ENCODE results near the gene RNF220. TPM values are rescaled to one million over a fixed set of nuclear protein-coding genes. Genes with fewer than 3 reads are reported as not detected.

RNF220 gene
- total RNA-seq, 2 donors from 2014 or later = 84.8 to 95.2 TPM

GRCh38 chr1:44431861-44432260 lies 26.8 kb downstream of the RNF220 start:
- H3K4me3 Mint-ChIP-seq = no peak overlapping the region
- H3K9me3 ChIP-seq (ENCODE audit: control insufficient read depth, low read length, poor library complexity, severe bottlenecking) = no peaks in the 10 kb centered on the region
- H3K27ac Mint-ChIP-seq = no peak overlapping the region
- no peak for ATAC-seq
- H3K27me3 Mint-ChIP-seq = peaks cover 37% of the 10 kb centered on the region
- no peak for DNase-seq
- H3K4me1 Mint-ChIP-seq = no peaks in the 10 kb centered on the region
- no peaks in the 10 kb centered on the region for H3K36me3 Mint-ChIP-seq (ENCODE audit: low read depth)

DNA sequence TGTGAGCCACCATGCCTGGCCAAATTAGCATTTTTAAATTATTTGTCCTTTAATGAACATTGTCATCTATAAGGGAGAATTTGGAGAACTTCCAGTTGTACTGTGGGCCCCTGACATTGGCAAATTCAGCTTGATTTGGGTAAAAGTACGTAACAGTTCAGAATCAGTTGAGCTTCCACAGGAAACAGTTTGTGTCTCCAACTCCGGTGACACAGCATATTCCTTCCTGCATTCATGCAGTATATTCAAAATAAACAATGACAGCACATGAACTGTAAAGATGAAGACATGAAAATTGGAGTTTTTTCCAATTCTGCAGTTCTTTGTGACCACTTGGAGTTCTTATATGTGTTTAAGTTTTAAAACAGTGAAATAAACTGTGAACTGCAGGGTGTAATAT lies 28.2 kb downstream of the RNF220 start:
- H3K27me3 Mint-ChIP-seq = peaks cover 25% of the 10 kb centered on the region
- H3K36me3 Mint-ChIP-seq (ENCODE audit: low read depth) = no peaks in the 10 kb centered on the region
- H3K4me1 Mint-ChIP-seq = no peaks in the 10 kb centered on the region
- ATAC-seq (no peak), DNase-seq (no peak)
- H3K4me3 Mint-ChIP-seq = no peak overlapping the region
- no peak overlapping the region for H3K27ac Mint-ChIP-seq
- no peaks in the 10 kb centered on the region for H3K9me3 ChIP-seq (ENCODE audit: control insufficient read depth, low read length, poor library complexity, severe bottlenecking)

GRCh38 chr1:44436401-44437106 lies 31.5 kb downstream of the RNF220 start:
- Mint-ChIP-seq H3K27me3 (peaks cover 24% of the 10 kb centered on the region), H3K4me1 (no peaks in the 10 kb centered on the region), H3K4me3 (no peak overlapping the region), H3K27ac (no peak overlapping the region), H3K36me3 (ENCODE audit: low read depth) (no peaks in the 10 kb centered on the region)
- no peaks in the 10 kb centered on the region for H3K9me3 ChIP-seq (ENCODE audit: control insufficient read depth, low read length, poor library complexity, severe bottlenecking)
- no peak for ATAC-seq
- DNase-seq = no peak

GRCh38 chr1:44437107-44437716 lies 32.2 kb downstream of the RNF220 start:
- H3K27me3 Mint-ChIP-seq = peaks cover 28% of the 10 kb centered on the region
- H3K9me3 ChIP-seq (ENCODE audit: control insufficient read depth, low read length, poor library complexity, severe bottlenecking) = no peaks in the 10 kb centered on the region
- DNase-seq (no peak), ATAC-seq (no peak)
- no peak overlapping the region for H3K27ac Mint-ChIP-seq
- no peak overlapping the region for H3K4me3 Mint-ChIP-seq
- no peaks in the 10 kb centered on the region for H3K36me3 Mint-ChIP-seq (ENCODE audit: low read depth)
- H3K4me1 Mint-ChIP-seq = no peaks in the 10 kb centered on the region

GRCh38 chr1:44442791-44443190 lies 37.7 kb downstream of the RNF220 start:
- ATAC-seq (no peak), DNase-seq (no peak)
- Mint-ChIP-seq H3K27ac (no peak overlapping the region), H3K27me3 (peaks cover 61% of the 10 kb centered on the region), H3K4me1 (no peaks in the 10 kb centered on the region), H3K4me3 (no peak overlapping the region), H3K36me3 (ENCODE audit: low read depth) (peaks cover 3% of the 10 kb centered on the region)
- no peaks in the 10 kb centered on the region for H3K9me3 ChIP-seq (ENCODE audit: control insufficient read depth, low read length, poor library complexity, severe bottlenecking)

GRCh38 chr1:44447051-44447810 lies 42.2 kb downstream of the RNF220 start:
- Mint-ChIP-seq H3K4me1 (no peaks in the 10 kb centered on the region), H3K4me3 (no peak overlapping the region), H3K27ac (no peak overlapping the region), H3K27me3 (peaks cover 50% of the 10 kb centered on the region), H3K36me3 (ENCODE audit: low read depth) (peaks cover 3% of the 10 kb centered on the region)
- no peak for DNase-seq
- no peak for ATAC-seq
- H3K9me3 ChIP-seq (ENCODE audit: control insufficient read depth, low read length, poor library complexity, severe bottlenecking) = no peaks in the 10 kb centered on the region

GRCh38 chr1:44453798-44454349 lies 48.8 kb downstream of the RNF220 start:
- H3K9me3 ChIP-seq (ENCODE audit: control insufficient read depth, low read length, poor library complexity, severe bottlenecking) = no peaks in the 10 kb centered on the region

DNA sequence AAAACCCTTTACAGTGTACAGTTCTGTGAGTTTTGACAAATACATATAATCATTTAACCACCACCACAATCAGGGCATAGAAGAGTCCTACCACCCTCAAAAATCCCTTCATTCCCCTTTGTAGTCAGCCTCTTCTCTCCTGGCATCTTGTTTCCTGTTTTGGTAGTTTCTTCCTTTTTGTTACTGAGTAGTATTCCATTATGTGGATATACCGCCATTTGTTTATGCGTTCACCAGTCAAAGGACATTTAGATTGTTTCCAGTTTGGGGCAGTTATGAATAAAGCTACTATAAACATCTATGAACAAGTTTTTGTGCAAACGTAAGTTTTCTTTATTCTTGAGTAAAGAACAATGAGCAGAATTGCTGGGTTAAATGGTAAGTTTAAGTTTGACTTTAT lies 49.6 kb downstream of the RNF220 start:
- DNase-seq (no peak), ATAC-seq (no peak)
- Mint-ChIP-seq H3K27ac (no peak overlapping the region), H3K27me3 (peaks cover 46% of the 10 kb centered on the region), H3K36me3 (ENCODE audit: low read depth) (peaks cover 4% of the 10 kb centered on the region), H3K4me3 (no peak overlapping the region), H3K4me1 (no peaks in the 10 kb centered on the region)
- no peaks in the 10 kb centered on the region for H3K9me3 ChIP-seq (ENCODE audit: control insufficient read depth, low read length, poor library complexity, severe bottlenecking)

More at GRCh38 chr1:44453798-44454349, 48.8 kb downstream of the RNF220 start:
- ATAC-seq (no peak), DNase-seq (no peak)
- no peaks in the 10 kb centered on the region for H3K4me1 Mint-ChIP-seq
- H3K27me3 Mint-ChIP-seq = peaks cover 46% of the 10 kb centered on the region
- no peak overlapping the region for H3K27ac Mint-ChIP-seq
- peaks cover 2% of the 10 kb centered on the region for H3K36me3 Mint-ChIP-seq (ENCODE audit: low read depth)
- no peak overlapping the region for H3K4me3 Mint-ChIP-seq

DNA sequence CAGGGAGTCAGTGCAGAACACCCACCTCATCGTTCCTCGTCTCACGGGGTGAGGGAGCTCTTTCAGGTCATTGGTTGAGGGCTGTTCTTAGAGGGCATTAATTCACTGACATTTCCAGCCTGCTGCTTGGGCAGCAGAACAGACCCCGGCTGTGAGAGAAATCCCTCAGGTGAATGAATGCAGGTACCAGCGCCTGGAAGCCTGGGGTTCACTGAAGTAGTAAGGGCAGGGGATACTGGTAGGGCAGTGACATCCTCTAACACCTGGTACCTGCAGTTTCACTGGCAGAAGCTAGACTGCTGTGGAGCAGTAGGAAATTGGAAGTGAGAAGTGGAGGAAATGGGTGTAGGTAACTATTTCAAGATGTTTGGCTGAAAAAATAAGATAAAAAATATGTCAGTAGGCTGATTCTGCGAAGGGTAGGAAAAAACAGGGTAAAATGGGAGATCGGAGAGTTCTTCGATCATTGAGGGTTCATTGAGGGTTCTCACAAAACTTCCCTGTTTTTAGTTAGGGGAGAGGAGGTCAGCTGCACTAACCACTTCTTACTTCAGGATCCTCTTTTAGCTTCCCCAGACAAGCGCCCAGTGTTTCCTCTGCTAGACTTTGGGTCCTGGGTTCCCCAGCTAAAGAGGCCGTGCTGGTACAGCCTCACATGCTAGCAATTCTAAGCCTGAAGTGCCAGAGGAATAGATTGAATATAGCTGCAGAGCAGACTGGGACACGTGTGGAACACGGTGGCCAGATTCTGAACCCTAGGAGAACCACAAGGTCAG lies 55.2 kb downstream of the RNF220 start:
- Mint-ChIP-seq H3K27me3 (peaks cover 59% of the 10 kb centered on the region), H3K36me3 (ENCODE audit: low read depth) (peaks cover 2% of the 10 kb centered on the region), H3K4me3 (no peak overlapping the region), H3K4me1 (no peaks in the 10 kb centered on the region), H3K27ac (no peak overlapping the region)
- DNase-seq (no peak), ATAC-seq (no peak)
- H3K9me3 ChIP-seq (ENCODE audit: control insufficient read depth, low read length, poor library complexity, severe bottlenecking) = no peaks in the 10 kb centered on the region

GRCh38 chr1:44464361-44464760 lies 59.3 kb downstream of the RNF220 start:
- DNase-seq (no peak), ATAC-seq (no peak)
- Mint-ChIP-seq H3K27ac (no peak overlapping the region), H3K4me3 (no peak overlapping the region), H3K36me3 (ENCODE audit: low read depth) (peaks cover 2% of the 10 kb centered on the region), H3K27me3 (peaks cover 45% of the 10 kb centered on the region), H3K4me1 (no peaks in the 10 kb centered on the region)
- no peaks in the 10 kb centered on the region for H3K9me3 ChIP-seq (ENCODE audit: control insufficient read depth, low read length, poor library complexity, severe bottlenecking)

DNA sequence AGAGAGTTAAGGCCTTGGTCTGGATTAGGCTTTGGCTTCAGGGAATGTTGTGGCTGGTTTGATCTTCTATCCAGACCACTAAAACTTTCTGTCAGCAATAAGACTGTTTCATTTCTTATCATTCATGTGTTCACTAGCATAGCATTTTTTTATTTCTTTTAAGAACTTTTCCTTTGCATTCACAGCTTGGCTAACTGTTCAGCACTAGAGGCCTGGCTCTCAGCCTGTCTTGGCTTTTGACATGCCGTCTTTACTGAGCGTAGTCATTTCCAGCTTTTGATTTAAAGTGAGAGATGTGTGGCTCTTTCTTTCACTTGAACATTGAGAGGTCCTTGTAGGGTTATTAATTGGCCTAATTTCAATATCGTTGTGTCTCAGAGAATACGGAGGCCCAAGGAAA lies 62.5 kb downstream of the RNF220 start:
- H3K4me1 Mint-ChIP-seq = peaks cover under 1% of the 10 kb centered on the region
- no peak overlapping the region for H3K27ac Mint-ChIP-seq
- H3K36me3 Mint-ChIP-seq (ENCODE audit: low read depth) = peaks cover 2% of the 10 kb centered on the region
- peaks cover 50% of the 10 kb centered on the region for H3K27me3 Mint-ChIP-seq
- H3K9me3 ChIP-seq (ENCODE audit: control insufficient read depth, low read length, poor library complexity, severe bottlenecking) = no peaks in the 10 kb centered on the region
- H3K4me3 Mint-ChIP-seq = no peak overlapping the region
- ATAC-seq (no peak), DNase-seq (no peak)

DNA sequence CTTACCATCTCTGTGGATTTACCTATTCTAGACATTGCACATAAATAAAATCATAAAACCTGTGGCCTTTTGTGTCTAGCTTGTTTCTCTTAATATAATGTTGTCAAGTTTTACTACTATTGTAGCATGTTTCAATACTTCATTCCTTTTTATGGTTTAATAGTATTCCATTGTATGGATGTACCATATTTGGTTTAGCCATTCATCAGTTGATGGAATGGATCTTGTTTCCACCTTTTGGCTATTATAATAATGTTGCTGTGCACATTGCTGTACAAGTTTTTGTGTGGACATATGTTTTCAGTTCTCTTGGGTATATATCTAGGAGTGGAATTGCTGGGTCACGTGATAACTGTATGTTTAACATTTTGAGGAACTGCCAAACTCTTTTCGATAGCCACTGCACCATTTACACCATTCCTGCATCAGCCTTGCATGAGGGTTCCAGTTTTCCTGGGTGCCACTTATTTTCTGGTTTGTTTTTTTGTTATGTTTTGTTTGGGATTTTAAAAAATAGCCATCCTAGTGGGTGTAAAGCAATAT lies 66.9 kb downstream of the RNF220 start:
- DNase-seq (no peak), ATAC-seq (no peak)
- Mint-ChIP-seq H3K4me1 (peaks cover 6% of the 10 kb centered on the region), H3K36me3 (ENCODE audit: low read depth) (peaks cover 2% of the 10 kb centered on the region), H3K27ac (no peak overlapping the region), H3K4me3 (no peak overlapping the region), H3K27me3 (peaks cover 44% of the 10 kb centered on the region)
- no peaks in the 10 kb centered on the region for H3K9me3 ChIP-seq (ENCODE audit: control insufficient read depth, low read length, poor library complexity, severe bottlenecking)

Measured in T-helper 17 cell (primary cell).